ENCODE measurements around the gene AP2M1. TPM values are rescaled to one million over a fixed set of nuclear protein-coding genes. Genes with fewer than 3 reads are reported as not detected.

The AP2M1 gene
- polyA plus RNA-seq, 1 donor from 2014 or later, result 551 TPM

- H3F3A ChIP-seq (ENCODE audit: insufficient read depth, low read length, poor library complexity, severe bottlenecking), result no peaks in the 10 kb centered on the region
- H3K4me2 ChIP-seq (ENCODE audit: low read length), result no peak overlapping the region
- no peak overlapping the region for H3K27ac ChIP-seq (ENCODE audit: low read length)
- H3K9me3 ChIP-seq (ENCODE audit: low read length), result no peaks in the 10 kb centered on the region
- no peak overlapping the region for H3K4me3 ChIP-seq (ENCODE audit: low read length)
- TF ChIP-seq POLR2AphosphoS5 (IDR thresholded peaks at IDR 0.05) (no peak), MXI1 (conservative IDR thresholded peaks at IDR 0.05; ENCODE audit: poor library complexity, severe bottlenecking) (no peak), SMC3 (conservative IDR thresholded peaks at IDR 0.05; ENCODE audit: poor library complexity) (no peak), EZH2 (IDR thresholded peaks at IDR 0.05; ENCODE audit: borderline replicate concordance, insufficient read depth, low read length, poor library complexity, severe bottlenecking) (no peak), TAF1 (IDR thresholded peaks at IDR 0.05; ENCODE audit: low read depth) (no peak), RAD21 (conservative IDR thresholded peaks at IDR 0.05) (no peak), REST (IDR thresholded peaks at IDR 0.05; ENCODE audit: borderline replicate concordance) (no peak), EP300 (conservative IDR thresholded peaks at IDR 0.05; ENCODE audit: poor library complexity, severe bottlenecking) (no peak)
- TF ChIP-seq, protein P1, sequence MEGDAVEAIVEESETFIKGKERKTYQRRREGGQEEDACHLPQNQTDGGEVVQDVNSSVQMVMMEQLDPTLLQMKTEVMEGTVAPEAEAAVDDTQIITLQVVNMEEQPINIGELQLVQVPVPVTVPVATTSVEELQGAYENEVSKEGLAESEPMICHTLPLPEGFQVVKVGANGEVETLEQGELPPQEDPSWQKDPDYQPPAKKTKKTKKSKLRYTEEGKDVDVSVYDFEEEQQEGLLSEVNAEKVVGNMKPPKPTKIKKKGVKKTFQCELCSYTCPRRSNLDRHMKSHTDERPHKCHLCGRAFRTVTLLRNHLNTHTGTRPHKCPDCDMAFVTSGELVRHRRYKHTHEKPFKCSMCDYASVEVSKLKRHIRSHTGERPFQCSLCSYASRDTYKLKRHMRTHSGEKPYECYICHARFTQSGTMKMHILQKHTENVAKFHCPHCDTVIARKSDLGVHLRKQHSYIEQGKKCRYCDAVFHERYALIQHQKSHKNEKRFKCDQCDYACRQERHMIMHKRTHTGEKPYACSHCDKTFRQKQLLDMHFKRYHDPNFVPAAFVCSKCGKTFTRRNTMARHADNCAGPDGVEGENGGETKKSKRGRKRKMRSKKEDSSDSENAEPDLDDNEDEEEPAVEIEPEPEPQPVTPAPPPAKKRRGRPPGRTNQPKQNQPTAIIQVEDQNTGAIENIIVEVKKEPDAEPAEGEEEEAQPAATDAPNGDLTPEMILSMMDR (IDR thresholded peaks at IDR 0.05; ENCODE audit: poor library complexity, severe bottlenecking), result no peak
- H3K79me2 ChIP-seq (replicated peaks; ENCODE audit: insufficient read depth, low read length), result no peaks in the 10 kb centered on the region
- no peak overlapping the region for H2AFZ ChIP-seq (ENCODE audit: low read depth, low read length)
- no peak overlapping the region for H3K9ac ChIP-seq (ENCODE audit: low read length)
- H3K27me3 ChIP-seq (ENCODE audit: insufficient read depth, low read depth, low read length), result no peaks in the 10 kb centered on the region
- H3K36me3 ChIP-seq (ENCODE audit: insufficient read depth, low read length), result no peaks in the 10 kb centered on the region
- H3K9me2 ChIP-seq (ENCODE audit: insufficient read depth, low read length), result no peaks in the 10 kb centered on the region
- H4K20me1 ChIP-seq (ENCODE audit: insufficient read depth), result no peaks in the 10 kb centered on the region
Measured at GRCh38 chr3:184198509-184198908, 23.9 kb downstream of the AP2M1 start.

DNA sequence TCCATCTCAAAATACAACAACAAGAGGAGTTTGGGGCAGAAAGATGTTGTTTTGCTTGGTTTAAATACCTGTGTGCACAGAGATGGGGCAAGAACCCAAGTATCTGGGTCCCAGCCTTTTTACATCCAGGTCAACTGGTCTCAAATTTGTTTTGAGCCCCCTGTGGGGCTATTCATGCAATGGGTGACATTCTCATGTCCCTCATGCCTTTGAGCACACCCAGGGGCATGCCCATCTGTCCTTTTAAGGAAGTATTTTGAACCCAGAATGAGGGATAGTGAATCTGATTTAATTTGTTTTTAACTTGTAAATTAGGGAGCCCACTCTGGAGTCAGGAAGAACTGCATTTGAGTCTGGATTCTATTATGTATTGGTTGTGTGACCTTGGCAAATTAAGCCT lies 26.2 kb downstream of the AP2M1 start:
- Histone ChIP-seq H3K9me2 (ENCODE audit: insufficient read depth, low read length) (no peaks in the 10 kb centered on the region), H3K27ac (ENCODE audit: low read length) (no peak overlapping the region), H4K20me1 (ENCODE audit: insufficient read depth) (no peaks in the 10 kb centered on the region), H3K27me3 (ENCODE audit: insufficient read depth, low read depth, low read length) (no peaks in the 10 kb centered on the region), H3F3A (ENCODE audit: insufficient read depth, low read length, poor library complexity, severe bottlenecking) (no peaks in the 10 kb centered on the region), H3K9me3 (ENCODE audit: low read length) (no peaks in the 10 kb centered on the region), H3K9ac (ENCODE audit: low read length) (no peak overlapping the region), H3K36me3 (ENCODE audit: insufficient read depth, low read length) (no peaks in the 10 kb centered on the region), H3K4me3 (ENCODE audit: low read length) (no peak overlapping the region), H2AFZ (ENCODE audit: low read depth, low read length) (no peak overlapping the region), H3K79me2 (replicated peaks; ENCODE audit: insufficient read depth, low read length) (no peaks in the 10 kb centered on the region), H3K4me2 (ENCODE audit: low read length) (no peak overlapping the region)
- TF ChIP-seq RAD21 (conservative IDR thresholded peaks at IDR 0.05) (no peak), MXI1 (conservative IDR thresholded peaks at IDR 0.05; ENCODE audit: poor library complexity, severe bottlenecking) (no peak), REST (IDR thresholded peaks at IDR 0.05; ENCODE audit: borderline replicate concordance) (no peak), POLR2AphosphoS5 (IDR thresholded peaks at IDR 0.05) (no peak), TAF1 (IDR thresholded peaks at IDR 0.05; ENCODE audit: low read depth) (no peak)
